GM20000 (cell line): Measurements from ENCODE around the gene CAMKK1.

ENCODE experiments used
- DNase-seq: peaks from one replicate; pipeline ENCODE4 v3.0.0; 2012; ENCODE audit warnings: low spot score
- CTCF ChIP-seq: IDR thresholded peaks from 2 replicates; pipeline ENCODE4 v1.5.1; 2012; ENCODE audit warnings: mild to moderate bottlenecking, control low read depth; ENCODE audit errors: extremely low read depth, missing control alignments

Gene CAMKK1

GRCh38 chr17:3821101-3821500 is 71.8 kb downstream of the CAMKK1 start:
- DNase-seq: no peak
- no peak for TF ChIP-seq CTCF

DNA sequence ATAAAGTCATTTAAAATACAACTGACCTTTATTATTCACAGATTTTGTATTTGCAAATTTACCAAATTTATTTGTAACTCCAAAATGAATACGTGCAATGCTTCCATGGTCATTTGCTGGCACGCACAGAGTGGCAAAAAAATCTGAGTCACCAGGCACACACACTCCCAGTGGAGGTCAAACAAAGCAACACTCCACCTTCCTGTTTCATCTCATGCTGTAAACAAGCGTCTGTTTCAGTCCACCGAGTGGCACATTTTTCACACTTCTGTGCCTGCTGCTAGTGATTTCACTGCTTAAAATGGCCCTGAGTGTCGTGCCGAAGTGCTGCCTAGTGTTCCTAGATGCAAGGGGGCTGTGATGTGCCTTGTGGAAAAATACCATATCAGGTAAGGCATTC is 74.1 kb downstream of the CAMKK1 start:
- no peak for DNase-seq
- TF ChIP-seq CTCF: no peak

DNA sequence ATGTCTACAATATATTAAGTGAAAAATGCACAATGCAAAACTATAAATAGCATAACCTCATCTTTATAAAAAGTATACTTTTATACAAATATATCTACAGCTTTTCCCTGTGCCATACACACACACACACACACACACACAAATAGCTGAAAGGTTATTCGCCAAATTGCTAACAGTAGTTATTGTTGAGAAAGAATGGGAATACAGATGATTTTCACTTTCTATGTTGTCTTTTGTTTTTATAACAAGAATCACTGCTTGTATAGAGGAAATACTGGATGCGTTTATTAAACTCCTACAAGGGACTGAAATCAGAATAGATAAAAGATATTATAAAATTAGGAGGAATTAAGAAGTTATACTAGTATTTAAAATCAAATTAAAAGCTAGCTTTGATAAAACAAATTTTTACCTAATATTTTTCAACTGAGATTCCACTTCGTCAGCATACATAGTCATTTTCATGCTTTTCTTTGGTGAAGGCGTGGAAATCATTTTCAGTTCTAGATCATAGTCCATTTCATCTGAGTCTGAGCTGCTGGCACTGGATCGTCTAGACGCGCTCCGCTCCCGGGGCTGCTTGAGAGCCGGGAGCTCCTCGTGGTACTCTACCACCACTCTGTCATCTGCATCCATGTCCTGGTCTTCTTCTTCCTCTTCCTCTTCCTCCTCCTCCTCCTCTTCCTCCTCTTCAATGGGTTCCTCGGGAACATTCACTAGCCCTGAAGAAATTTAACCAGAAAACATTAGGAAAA is 74.8 kb downstream of the CAMKK1 start:
- no peak for TF ChIP-seq CTCF
- DNase-seq: no peak

- TF ChIP-seq CTCF: no peak
- DNase-seq: no peak
These were observed 76.9 kb downstream of the CAMKK1 start for GRCh38 chr17:3815925-3816324.

GRCh38 chr17:3815122-3815521 is 77.7 kb downstream of the CAMKK1 start:
- DNase-seq: no peak

GRCh38 chr17:3814361-3814760 is 78.5 kb downstream of the CAMKK1 start:
- DNase-seq: no peak
- no peak for TF ChIP-seq CTCF

More at GRCh38 chr17:3815122-3815521, 77.7 kb downstream of the CAMKK1 start:
- TF ChIP-seq CTCF: no peak

GRCh38 chr17:3813171-3813570 is 79.7 kb downstream of the CAMKK1 start:
- no peak for DNase-seq
- no peak for TF ChIP-seq CTCF
